ENCODE results near the gene CDK19.

CDK19 gene

GRCh38 chr6:110693994-110694393 is 121.3 kb downstream of the CDK19 start:
- DNase-seq, result no peak

- no peak for DNase-seq
These were observed 122.0 kb downstream of the CDK19 start for GRCh38 chr6:110693296-110693695.

- no peak for DNase-seq
These were observed 124.4 kb downstream of the CDK19 start for GRCh38 chr6:110690916-110691315.

DNA sequence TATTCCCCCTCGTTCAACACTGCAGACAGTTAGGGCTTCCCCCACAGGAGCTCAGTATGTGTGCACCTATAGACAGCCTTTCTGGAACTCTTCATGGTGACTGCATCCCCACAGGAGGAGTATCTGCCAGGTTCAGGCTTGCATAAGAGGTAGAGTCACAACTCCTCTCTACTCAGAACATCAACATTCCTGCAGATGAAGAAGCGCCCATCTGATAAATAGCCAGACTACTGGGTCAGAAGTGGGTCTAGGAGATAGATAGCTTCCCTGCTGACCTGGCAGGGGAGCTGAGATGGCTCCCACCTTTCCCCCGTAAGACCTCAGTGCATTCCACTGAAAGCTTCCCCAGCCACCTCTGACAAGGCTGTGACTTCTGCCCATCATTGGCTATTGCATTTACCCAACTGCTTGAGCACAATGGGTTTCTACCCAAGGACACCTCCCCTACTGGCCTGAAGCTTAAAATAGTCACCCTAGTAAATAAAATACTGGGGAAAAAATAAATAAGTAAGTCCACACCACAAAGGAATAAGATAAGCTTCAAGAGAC is 125.1 kb downstream of the CDK19 start:
- DNase-seq, result no peak

DNA sequence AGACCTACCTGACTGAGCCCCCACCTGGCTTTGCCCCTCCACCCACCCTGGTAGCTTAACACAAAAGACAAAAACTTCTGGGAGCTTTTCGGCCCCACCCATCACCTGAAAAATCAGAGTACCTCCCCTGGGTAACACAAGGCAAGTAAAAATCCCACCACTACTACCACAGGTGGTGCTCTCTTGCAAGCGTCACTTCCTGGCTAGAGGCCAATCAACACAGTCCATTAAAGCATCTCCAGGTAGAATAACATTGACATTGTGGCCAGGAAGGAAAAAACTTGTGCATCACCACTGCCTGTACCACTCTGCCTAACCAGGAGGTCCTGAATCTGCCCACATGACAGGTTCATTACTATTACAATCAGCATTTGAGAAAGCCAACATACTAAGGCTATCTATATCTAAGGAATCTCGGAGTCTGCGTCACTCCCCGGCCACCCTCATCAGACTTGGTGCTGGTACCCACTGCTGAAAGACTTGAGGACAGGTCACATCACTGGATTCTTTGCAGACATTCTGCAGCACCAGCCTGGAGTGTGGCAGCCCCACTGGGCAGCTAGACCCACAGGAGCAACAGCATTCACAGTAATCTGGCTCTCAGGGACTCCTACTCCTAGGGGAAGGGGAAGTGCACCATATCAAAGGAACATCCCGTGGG is 125.9 kb downstream of the CDK19 start:
- DNase-seq, result no peak

DNA sequence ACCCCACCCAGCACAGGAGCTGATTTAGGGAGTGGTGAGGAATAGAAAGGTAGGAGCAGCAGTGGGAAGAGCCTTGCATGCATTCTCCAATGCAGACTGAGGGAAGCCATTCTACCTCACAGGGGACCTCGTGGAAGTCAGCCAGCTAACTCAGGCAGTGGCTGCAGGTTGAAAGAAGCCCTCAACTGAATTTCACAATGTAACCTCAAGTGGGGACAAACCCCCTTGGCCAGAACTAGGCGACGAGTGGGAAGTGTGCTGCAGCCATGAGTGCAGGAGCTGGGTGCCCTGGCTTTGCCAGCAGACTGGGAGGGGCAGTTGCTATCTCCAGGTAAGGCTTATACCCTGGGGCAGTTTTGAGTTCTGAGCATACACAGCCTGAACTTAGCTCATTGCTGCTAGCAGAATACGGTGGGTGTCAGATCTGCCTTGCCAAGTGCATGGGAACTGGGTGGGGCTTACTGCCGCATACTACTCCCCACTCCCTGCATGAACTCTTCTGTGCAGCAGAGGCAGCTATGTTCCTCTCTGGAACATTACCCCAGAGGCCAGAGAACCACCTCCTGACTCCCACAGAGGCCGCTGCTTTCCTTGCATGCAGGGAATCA is 126.5 kb downstream of the CDK19 start:
- no peak for DNase-seq

- peak; percentile 27 for DNase-seq
These were observed 127.9 kb downstream of the CDK19 start for GRCh38 chr6:110687326-110687725.

DNA sequence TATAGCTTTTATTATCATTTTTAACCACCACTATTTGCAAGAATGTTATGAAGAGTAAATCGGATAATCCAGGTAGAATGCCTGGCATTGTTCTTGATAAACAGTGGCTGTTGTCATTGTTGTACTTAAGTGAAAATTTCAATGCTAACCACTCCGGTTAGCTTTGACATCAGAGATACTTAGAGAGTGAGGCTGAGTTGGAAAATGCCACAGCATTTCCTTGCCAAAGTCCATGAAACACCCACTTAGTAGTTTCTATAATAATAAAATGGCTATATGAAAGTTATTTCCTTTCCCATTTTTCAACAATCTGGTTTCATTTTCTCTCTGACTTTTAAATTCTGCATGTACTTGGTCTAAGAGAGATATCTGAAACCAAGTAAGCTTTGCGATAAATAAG is 132.0 kb downstream of the CDK19 start:
- no peak for DNase-seq

DNA sequence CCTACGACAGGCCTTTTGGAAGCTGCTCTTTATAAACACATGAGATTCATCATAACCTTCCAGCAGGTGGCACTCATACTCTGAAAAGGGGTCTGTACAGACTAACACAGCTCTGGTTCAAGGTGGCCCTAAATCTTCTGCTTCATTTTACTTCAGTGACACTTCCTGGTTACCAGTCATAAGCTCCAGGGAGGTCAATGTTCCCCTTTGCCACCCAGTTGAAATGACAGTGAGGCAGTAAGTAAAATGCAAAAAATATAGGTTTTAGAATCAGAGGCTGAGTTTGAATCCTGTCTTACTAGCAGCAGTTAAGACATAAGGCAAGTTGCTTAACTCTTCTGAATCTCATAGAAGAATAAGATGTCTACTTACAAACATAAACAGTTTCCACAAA is 132.8 kb downstream of the CDK19 start:
- peak; percentile 85 for DNase-seq

GRCh38 chr6:110681543-110682459 is 133.5 kb downstream of the CDK19 start:
- no peak for DNase-seq

GRCh38 chr6:110676396-110676795 is 138.9 kb downstream of the CDK19 start:
- no peak for DNase-seq

- DNase-seq, result no peak
These were observed 141.2 kb downstream of the CDK19 start for GRCh38 chr6:110674096-110674495.

DNA sequence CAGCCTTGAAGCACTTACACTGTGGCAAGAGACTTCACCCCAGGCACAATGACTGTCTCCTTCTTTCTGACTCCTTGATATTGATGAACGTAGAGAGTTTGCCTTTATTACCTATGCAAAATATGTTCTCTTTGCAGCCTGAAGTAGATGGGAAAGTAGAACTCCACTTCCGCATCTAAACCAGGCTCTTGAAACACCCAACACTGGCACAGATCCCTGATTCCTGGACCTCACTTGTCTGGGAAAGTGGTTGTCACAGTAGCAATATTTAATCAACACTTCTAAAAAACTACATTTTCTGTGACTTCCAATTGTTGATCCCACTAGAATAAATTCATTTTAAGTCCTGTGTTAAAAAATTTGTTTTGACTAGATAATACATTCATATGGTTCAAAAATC is 143.1 kb downstream of the CDK19 start:
- DNase-seq, result no peak

GRCh38 chr6:110671447-110671846 is 143.8 kb downstream of the CDK19 start:
- no peak for DNase-seq

GRCh38 chr6:110665600-110665999 is 149.7 kb downstream of the CDK19 start:
- DNase-seq, result no peak

- DNase-seq, result no peak
These were observed 150.3 kb downstream of the CDK19 start for GRCh38 chr6:110664933-110665332.

DNA sequence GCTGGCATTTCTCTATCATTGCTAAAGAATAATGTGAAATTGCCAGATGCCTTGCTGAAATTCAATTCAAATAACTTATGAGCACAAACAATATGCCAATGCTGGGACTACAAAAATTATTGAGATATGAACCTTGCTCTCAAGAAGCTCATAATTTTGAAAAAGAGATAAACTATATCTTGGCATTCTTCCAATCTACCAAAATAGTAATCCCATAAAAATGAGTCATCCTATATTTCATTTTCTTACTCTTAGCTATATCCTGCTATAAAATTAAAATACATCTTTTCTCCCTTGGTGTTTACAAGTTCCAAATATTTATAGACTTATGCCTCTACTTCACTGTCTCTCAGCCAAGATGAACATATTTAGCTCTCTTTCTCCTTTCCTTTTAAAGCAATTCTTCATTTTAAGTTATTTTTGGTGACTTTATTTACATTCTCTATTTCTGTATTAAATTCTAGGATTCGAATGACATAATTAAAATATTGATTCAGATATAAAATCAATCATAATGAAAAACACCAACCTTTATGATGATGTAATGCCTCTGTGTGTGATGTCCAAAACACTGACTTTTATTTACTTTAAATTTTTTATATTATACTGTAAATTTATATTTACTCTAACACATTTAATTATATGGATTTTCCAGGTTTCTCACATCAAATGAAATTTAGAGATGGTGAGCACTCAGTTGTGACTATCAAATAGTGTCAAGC is 152.6 kb downstream of the CDK19 start:
- DNase-seq, result no peak

DNA sequence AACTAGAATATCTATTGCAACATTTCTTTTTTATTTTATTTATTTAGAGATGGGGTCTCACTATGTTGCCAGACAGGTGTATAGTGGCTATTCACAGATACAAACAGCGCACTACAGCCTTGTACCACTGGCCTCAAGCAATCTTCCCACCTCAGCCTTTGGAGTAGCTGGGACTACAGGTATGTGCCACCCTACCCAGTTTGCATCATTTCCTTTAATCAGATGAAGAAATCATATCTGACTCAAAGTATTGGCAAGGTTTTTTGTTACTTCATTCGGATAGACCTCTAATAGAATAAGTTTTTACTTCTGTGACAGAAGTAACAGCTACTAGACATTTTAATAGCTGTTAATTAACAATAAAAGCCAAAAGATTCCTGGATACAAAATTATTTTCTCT is 153.9 kb downstream of the CDK19 start:
- DNase-seq, result no peak

- DNase-seq, result no peak
These were observed 155.1 kb downstream of the CDK19 start for GRCh38 chr6:110660066-110660655.

DNA sequence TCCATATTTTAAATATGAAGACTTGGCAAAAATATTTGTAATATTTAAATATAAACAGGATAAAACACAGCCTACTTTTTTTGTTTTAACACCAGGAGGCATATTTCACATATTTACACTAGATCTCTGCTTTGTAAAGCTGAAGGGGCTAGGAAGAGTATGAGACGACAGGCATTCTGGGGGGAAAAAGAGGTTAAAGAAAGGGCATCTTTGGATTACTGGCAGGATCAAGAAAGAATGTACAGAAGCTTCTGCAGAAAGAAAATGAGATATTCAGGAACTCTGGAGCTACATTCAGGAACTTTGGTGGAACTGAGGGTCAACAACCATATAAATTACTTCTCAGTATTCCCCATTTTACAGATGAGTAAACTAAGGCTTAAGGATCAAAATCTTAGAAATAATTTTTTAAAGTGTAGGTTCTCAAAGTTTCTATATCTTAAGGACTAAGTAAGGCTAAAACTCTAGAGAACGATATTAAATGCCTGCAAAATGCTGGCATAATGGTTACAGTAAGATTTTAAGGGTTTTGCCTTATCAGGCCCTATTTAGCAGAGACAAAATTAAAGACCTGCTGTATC is 156.5 kb downstream of the CDK19 start:
- no peak for DNase-seq

DNA sequence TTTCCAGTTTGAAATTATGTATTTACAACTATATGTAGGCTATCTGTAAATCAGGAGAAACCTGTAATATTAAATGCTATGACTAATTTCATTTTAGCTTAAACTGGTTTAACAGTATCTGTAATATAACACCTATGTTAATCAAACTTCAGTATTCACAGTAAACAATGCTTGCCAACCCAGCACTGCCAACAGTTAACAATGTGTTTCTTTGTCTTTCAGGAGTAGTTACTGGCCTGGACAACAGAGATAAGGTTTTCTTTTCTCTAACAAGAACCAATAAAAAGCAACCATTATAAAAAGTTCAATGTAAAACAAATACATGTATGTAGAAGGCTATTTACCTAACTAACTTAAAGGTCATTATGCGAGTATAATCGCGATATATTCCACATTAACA is 158.8 kb downstream of the CDK19 start:
- DNase-seq, result no peak

- no peak for DNase-seq
These were observed 159.4 kb downstream of the CDK19 start for GRCh38 chr6:110655821-110656220.
